ENCODE results near the gene ATF7IP2.
"Not testable (repeated sequence)": the region's sequence is repeated elsewhere in the genome, so short reads cannot be mapped to it uniquely, and the experiment has no call there.

The ATF7IP2 gene

DNA sequence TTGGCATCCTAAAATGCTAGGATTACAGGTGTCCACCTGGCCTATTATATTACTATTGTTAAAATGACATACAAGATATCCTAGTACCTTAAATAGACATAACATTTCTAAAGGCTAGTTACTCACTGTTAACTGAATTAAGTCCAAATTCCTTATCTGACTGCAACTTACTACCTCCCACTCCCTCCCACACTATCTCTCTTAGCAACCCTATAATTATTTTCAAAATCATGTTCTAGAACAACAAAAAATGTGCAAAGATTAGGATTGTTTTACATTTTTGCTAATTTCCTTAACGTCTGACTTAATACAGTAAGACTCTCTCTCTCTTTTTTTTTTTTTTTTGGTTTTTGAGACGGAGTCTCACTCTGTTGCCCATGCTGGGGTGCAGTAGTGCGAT lies 2.2 kb upstream of the ATF7IP2 start:
- no peak for DNase-seq

DNA sequence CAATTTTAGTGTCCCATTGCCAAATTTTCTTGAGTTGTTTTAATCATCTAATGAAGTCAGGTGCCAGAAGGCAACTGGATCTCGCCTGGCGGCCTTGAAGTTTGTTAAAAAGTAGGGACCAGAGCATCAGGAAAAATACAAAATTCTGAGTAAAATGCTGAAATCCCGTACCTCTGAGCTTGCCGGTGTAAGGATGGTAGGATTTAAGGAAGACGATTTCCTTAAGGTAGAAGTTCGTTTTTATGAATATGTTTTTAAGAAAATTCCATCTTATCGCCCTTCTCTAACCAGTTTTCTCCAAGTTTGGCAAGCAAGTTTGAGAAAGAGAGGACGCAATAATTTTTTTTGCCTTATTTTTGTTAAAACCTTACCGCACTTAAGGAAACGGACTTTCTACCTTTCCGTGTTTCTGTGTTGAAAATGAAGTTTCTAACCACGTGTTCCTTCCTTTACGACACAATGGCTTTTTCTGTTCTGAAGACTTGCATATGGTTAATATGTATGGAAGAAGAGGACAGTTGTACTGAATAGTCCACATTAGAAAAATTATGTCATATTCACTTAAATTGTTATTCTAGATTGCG lies 748 bp downstream of the ATF7IP2 start:
- DNase-seq: no peak

DNA sequence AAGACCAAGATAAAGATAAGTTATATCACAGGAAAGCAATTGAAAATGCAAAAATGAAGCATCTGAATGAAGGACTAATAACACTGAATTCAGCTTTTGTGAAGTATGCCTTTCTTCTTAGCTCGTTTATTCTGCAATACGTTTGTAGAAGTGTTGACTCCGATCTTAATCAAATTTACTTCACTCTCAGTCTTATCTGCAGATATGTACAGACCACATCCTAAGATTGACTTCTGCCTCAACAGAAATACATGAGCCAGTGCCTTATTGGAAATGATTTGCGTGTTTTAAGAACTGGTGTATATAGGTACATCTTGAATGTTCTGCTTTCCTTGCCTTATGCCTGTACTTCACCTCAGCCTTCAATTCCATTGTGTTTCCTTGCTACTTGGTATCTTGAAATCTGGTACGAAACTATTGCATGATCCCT lies 1.3 kb downstream of the ATF7IP2 start:
- no peak for DNase-seq

DNA sequence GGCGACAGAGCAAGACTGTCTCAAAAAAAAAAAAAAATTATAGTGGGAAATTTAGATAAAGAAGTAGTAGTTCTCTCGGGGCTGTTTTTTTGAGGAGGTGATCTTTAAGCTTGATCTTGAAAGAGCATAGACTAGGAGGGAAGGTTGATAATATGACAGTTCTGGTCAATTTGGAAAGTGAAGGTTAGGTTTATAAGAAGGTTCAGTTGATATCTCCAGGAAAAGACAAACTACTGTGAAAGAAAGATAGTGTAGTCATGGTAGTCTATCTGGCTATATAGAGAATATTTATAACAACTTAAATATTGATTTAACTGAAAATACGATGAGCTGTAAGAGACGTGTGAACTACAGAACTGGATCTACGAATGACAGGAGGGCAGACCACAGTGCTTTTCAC lies 3.1 kb downstream of the ATF7IP2 start:
- DNase-seq: no peak

DNA sequence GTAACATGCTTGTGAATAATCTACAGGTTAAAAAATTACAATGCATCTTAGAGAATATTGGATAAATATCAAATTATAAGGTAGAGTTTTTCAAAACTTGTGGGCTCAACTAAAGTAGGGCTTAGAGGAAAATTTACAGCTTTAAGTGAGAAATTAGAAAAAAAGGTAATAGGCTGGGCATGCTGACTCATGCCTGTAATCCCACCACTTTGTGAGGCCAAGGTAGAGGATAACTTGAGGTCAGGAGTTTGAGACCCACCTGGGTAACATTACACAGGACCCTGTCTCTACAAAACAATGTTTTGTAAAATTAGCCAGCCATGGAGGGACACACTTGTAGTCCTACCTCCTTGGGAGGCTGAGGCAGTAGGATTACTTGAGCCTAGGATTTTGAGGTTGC lies 4.5 kb downstream of the ATF7IP2 start:
- no peak for DNase-seq

- DNase-seq: no peak
These were observed 5.0 kb downstream of the ATF7IP2 start for GRCh38 chr16:10390867-10391266.

- no peak for DNase-seq
These were observed 5.5 kb downstream of the ATF7IP2 start for GRCh38 chr16:10391339-10391738.

DNA sequence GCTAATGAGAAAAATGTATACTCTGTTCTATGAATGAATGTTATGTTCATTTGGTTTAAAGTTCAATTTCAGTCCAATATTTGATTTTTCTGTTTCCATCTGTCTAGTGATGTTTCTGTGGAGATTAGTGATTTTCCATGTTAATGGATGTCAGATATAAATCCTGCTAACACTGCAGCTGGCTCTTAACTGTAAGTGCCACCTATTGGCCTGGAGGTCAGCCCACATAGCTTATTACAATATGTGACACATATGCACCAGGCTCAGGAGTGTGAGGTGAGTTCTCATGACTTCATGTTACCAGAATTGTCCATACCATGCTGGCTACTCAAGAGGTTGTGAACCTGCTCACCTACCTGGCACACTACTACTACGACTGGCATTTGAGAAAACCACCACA lies 17.1 kb downstream of the ATF7IP2 start:
- no peak for DNase-seq

- DNase-seq: peak; percentile 63
These were observed 19.6 kb downstream of the ATF7IP2 start for GRCh38 chr16:10405386-10405939.

DNA sequence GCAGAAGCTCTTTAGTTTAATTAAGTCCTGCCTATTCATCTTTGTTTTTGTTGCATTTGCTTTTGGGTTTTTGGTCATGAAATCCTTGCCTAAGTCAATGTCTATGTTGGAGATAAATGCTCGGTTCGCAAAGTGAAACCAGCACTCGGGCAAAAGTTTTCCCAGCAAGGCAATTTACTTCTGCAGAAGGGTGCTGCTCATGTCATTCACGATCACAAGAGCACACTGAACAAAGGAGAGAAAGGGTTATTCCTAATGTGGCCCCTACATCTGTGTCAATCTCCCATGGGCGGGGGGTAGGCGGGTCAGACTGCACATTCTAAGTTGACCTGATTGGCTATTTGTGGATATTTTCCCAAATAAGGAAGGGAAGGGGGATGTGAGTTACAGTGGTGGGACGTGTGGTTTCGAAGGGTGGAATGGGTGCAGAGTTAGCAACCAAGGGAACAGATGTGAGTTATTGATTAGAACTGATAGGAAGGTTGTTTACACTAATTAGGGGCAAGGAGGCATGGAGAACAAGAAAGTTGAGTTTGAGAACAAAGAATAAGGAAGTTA lies 23.0 kb downstream of the ATF7IP2 start:
- no peak for DNase-seq

DNA sequence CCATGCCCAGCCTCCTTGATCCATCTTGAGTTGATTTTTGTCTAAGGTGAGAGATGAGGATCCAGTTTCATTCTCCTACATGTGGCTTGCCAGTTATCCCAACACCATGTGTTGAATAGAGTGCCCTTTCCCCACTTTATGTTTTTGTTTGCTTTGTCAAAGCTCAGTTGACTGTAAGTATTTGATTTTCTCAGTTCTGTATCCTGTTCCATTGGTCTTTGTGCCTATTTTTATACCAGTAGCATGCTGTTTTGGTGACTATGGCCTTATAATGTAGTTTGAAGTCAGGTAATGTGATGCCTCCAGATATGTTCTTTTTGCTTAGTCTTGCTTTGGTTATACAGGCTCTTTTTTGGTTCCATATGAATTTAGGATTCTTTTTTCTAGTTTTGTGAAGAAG lies 23.9 kb downstream of the ATF7IP2 start:
- DNase-seq: not testable (repeated sequence)

GRCh38 chr16:10410469-10410868 lies 24.6 kb downstream of the ATF7IP2 start:
- no peak for DNase-seq

GRCh38 chr16:10412935-10413601 lies 27.2 kb downstream of the ATF7IP2 start:
- DNase-seq: no peak

DNA sequence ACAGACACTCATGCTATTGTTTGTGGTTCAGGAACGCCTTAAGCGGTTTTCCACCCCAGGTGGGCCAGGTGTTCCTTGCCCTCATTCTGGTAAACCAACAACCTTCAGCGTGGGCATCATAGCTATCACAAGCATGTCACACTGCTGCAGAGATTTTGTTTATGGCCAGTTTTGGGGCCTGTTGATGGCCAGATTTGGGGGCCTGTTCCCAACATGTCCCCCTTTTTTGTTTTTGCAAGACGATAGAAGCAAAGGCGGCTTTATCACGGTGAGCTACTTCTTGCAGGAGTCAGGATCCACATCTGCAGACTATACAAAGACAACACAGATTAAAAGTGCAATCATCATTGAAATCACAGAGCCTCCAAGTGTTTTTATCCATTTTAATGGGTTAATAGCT lies 32.3 kb downstream of the ATF7IP2 start:
- not testable (repeated sequence) for DNase-seq

GRCh38 chr16:10419701-10420100 lies 33.8 kb downstream of the ATF7IP2 start:
- DNase-seq: no peak

DNA sequence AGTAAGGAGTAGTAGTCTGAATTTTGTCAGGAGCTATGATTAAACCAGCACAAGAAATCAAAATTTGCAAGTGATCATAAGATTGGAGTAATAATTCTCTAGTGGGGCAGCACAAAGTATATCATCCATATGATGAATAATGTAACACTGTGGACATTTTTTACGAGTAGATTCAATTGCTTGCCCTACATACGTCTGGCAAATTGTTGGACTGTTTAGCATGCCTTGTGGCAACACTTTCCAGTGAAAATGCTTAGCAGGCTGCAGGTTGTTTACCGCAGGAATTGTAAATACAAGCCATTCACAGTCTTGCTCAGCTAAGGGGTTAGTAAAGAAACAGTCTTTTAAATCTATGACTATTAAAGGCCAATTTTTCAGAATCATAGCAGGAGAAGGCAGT lies 35.7 kb downstream of the ATF7IP2 start:
- DNase-seq: no peak

- peak; percentile 55 for DNase-seq
These were observed 42.7 kb downstream of the ATF7IP2 start for GRCh38 chr16:10428433-10429168.

DNA sequence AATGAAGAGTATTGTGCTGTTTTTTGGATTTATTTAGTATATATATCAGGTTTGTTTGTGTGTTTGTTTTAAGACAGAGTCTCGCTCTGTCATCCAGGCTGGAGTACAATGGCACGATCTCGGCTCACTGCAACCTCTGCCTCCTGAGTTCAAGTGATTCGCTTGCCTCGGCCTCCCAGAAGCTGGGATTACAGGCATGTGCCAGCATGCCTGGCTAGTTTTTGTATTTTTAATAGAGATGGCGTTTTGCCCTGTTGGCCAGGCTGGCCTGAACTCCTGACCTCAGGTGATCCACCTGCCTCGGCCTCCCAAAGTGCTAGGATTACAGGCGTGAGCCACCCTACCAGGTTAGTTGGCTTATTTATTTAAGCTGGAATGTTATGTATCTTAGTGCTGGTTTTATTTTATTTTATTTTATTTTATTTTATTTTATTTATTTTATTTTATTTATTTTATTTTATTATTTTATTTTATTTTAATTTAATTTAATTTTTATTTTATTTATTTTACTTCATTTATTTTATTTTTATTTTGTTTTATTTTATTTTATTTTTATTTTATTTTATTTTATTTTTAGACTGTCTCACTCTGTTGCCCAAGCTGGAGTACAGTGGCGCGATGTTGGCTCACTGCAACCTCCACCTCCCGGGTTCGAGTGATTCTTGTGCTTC lies 43.6 kb downstream of the ATF7IP2 start:
- DNase-seq: not testable (repeated sequence)

GRCh38 chr16:10441726-10442125 lies 55.9 kb downstream of the ATF7IP2 start:
- no peak for DNase-seq

GRCh38 chr16:10447289-10447688 lies 61.4 kb downstream of the ATF7IP2 start:
- DNase-seq: no peak

GRCh38 chr16:10452208-10453158 lies 66.6 kb downstream of the ATF7IP2 start:
- DNase-seq: not testable (repeated sequence)

DNA sequence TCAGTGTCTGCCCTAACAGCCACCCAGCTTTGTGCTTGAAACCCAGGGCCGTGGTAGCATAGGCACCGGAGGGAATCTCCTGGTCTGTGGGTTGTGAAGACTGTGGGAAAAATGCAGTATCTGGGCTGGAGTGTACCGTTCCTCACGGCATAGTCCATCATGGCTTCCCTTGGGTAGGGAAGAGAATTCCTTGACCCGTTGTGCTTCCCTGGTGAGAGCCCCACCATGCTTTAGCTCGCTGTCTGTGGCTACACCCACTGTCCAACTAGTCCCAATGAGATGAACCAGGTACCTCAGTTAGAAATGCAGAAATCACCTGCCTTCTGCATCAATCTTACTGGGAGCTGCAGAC lies 67.3 kb downstream of the ATF7IP2 start:
- no peak for DNase-seq
